Panc1 (cell line): ENCODE measurements around the gene SYCP1.

Experiments
- POLR2AphosphoS5 ChIP-seq: IDR thresholded peaks from 2 replicates; pipeline ENCODE4 v1.6.1; 2012; ENCODE audit warnings: mild to moderate bottlenecking, low read depth, low read length, moderate library complexity
- SIN3A ChIP-seq: IDR thresholded peaks from 2 replicates; pipeline ENCODE4 v1.6.1; 2012; ENCODE audit warnings: low read depth, mild to moderate bottlenecking, low read length, moderate library complexity, borderline replicate concordance; ENCODE audit not compliant: insufficient read depth
- TCF7L2 ChIP-seq: IDR thresholded peaks from 2 replicates; pipeline ENCODE4 v1.6.1; 2011; ENCODE audit warnings: mild to moderate bottlenecking, low read depth, low read length, inconsistent platforms
- TF ChIP-seq, protein P1 (sequence below): fragments of 450-650 bp; IDR thresholded peaks from 2 replicates; pipeline ENCODE4 v1.5.1; 2017; ENCODE audit warnings: mild to moderate bottlenecking
- TF ChIP-seq, protein P2 (sequence below), 2 experiments: IDR thresholded peaks; 2 replicates each; pipeline ENCODE4 v1.6.1; 2011 to 2012; ENCODE audit warnings: low read depth in 2 of 2, control low read depth in 1 of 2, low read length in 1 of 2, mild to moderate bottlenecking in 1 of 2, moderate library complexity in 1 of 2; ENCODE audit not compliant: insufficient read depth in 1 of 2

DNA sequence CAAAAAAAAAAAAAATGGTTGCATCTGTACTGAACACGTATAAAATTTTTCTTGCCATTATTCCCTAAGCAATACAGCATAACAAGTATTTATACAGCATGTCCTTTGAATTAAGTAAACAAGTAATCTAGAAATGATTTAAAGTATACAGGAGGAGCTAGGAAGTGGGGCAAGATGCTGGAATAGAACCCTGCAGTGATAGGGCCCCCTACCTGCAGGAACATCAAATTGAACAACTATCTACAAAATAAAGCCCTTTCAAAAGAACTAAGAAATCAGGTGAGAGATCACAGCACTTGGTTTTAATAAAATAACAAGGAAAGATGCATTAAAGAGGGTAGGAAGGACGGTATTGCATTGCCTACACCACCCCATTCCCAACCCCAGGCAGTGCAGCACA lies 185.8 kb downstream of the SYCP1 start:
- TF ChIP-seq, protein P1, sequence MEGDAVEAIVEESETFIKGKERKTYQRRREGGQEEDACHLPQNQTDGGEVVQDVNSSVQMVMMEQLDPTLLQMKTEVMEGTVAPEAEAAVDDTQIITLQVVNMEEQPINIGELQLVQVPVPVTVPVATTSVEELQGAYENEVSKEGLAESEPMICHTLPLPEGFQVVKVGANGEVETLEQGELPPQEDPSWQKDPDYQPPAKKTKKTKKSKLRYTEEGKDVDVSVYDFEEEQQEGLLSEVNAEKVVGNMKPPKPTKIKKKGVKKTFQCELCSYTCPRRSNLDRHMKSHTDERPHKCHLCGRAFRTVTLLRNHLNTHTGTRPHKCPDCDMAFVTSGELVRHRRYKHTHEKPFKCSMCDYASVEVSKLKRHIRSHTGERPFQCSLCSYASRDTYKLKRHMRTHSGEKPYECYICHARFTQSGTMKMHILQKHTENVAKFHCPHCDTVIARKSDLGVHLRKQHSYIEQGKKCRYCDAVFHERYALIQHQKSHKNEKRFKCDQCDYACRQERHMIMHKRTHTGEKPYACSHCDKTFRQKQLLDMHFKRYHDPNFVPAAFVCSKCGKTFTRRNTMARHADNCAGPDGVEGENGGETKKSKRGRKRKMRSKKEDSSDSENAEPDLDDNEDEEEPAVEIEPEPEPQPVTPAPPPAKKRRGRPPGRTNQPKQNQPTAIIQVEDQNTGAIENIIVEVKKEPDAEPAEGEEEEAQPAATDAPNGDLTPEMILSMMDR: peak; percentile 7; the same call in 1 of the 2 replicates
- TF ChIP-seq, protein P2, sequence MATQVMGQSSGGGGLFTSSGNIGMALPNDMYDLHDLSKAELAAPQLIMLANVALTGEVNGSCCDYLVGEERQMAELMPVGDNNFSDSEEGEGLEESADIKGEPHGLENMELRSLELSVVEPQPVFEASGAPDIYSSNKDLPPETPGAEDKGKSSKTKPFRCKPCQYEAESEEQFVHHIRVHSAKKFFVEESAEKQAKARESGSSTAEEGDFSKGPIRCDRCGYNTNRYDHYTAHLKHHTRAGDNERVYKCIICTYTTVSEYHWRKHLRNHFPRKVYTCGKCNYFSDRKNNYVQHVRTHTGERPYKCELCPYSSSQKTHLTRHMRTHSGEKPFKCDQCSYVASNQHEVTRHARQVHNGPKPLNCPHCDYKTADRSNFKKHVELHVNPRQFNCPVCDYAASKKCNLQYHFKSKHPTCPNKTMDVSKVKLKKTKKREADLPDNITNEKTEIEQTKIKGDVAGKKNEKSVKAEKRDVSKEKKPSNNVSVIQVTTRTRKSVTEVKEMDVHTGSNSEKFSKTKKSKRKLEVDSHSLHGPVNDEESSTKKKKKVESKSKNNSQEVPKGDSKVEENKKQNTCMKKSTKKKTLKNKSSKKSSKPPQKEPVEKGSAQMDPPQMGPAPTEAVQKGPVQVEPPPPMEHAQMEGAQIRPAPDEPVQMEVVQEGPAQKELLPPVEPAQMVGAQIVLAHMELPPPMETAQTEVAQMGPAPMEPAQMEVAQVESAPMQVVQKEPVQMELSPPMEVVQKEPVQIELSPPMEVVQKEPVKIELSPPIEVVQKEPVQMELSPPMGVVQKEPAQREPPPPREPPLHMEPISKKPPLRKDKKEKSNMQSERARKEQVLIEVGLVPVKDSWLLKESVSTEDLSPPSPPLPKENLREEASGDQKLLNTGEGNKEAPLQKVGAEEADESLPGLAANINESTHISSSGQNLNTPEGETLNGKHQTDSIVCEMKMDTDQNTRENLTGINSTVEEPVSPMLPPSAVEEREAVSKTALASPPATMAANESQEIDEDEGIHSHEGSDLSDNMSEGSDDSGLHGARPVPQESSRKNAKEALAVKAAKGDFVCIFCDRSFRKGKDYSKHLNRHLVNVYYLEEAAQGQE (IDR thresholded peaks at IDR 0.05; ENCODE audit: insufficient read depth in 1 of 2, low read depth in 2 of 2, low read length in 1 of 2): no peak
- TF ChIP-seq POLR2AphosphoS5: no peak
- TF ChIP-seq TCF7L2: no peak
- no peak for TF ChIP-seq SIN3A
